Fibroblast of skin of left quadriceps (primary cell): ENCODE measurements around the gene ZDHHC14.
"Not testable (repeated sequence)": the region's sequence is repeated elsewhere in the genome, so short reads cannot be mapped to it uniquely, and the experiment has no call there.

Experiments
- DNase-seq, 2 experiments: peaks; one replicate each; pipeline ENCODE4 v3.0.0-alpha.2; 2013; ENCODE audit warnings: low read depth in 2 of 2

ZDHHC14 gene

DNA sequence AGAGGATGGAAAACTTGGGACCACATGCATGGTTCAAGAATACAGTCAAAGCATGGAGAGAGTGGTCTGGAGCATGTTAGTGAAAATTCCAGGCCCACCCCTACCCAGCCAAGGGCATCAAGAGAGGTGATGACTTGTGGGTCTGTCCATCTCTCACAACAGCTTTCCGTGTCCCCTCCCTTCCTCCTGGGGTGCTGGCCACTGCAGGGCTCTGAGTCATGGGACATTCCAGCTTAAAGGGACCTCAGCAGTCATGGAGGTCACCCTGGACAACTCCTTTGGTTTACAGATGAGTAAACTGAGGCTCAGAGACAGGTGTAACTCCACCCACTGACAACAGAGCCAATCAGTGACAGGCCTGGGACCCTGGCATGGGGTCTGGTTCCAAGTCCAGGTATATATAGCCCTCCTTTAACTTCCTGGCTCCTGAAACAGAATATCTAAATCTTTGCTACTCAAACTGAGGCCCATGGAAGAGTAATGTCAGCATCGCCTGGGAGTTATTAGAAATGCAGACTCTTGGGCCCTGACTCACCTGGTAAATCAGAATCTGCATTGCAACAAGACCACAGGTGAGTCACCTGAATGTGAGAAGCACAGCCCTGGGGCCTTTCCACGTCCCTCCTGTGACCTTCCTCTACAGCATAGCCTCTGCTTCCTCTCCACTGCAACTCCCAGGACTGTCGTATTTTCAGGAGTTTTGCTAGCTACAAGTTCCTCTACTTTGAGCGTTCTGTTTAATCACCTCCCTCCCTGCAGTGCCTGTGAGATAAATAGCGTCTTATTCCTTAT is 170.2 kb downstream of the ZDHHC14 start:
- DNase-seq: no peak

DNA sequence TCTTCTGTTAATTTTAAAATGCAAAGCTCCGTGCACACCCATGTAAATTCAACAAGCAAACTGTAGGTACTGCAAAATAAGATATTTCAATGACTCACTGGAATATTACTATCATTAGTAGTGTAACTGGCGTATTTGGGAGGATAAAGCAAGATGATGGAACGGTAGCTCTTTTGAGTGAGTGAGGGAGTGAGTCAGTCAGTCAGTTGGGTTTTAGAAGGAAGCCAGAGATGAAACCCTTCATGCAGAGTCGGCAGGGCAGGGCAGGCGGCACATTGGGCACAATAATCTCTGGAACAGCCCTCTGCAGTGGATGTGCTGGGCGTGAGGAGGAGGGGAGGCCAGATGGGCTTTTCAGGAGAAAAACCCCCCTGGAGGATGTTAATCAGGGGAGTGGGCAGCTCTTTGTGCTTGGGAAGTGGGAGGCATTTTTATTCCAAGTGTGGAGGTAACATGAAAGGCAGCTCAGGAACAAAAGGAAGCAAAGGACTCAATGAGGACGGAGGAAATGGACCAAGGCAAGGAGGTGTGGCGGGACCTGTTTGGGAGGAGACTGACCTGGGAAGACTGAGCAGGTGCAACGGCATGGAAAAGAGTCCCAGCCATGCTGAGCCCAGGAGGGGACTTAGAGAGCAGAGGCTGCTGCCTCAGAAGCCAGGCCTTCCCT is 171.2 kb downstream of the ZDHHC14 start:
- DNase-seq: no peak

DNA sequence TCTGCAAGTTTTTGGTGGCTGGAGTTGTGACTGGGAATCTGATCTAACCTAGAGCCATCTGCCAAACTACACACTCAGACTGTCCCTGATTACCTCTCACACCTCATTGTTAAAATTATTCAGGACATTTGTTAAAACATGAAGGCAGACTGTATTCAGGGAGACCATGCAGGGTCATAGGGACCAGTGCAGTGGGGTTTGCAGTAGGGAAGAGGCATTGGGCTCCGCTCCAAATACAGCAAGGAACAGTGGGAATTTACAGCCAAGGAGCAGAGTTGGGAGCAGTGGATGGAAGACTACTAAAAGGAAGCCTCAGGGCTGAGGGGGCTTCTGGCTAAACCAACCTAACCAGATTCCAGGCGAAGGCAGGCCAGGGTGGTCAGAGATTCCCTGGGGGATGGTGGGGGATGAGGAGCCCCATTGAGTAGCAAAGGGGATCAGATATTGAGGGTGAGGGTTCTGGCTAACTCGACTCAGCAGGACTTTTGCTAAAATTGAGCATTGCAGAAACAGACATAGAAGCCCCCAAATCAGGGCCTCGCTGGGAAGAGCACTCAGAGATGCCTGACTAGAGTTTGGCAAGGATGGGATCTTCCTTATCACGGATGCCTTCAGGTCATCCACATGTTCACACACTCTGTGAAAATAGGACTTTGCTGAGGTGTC is 172.0 kb downstream of the ZDHHC14 start:
- DNase-seq: no peak

DNA sequence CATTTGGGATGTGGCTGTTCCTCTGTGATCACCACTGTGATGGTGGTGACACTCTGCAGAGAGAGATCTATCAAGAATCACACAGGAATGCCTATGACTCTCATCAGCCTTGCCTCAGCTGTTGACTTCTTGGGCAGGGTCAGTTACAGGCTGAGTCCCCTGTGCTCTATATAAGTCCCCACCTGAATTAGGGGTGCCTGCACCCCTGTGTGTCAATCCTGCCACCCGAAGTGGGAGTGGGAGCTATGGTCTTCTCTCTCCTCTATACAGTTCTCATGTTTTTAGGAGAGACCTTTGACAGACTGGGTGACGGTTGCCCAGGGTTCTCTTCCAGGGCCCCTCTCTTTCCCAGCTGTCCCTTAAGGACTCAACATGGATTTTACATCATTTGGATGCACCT is 173.8 kb downstream of the ZDHHC14 start:
- DNase-seq: no peak

DNA sequence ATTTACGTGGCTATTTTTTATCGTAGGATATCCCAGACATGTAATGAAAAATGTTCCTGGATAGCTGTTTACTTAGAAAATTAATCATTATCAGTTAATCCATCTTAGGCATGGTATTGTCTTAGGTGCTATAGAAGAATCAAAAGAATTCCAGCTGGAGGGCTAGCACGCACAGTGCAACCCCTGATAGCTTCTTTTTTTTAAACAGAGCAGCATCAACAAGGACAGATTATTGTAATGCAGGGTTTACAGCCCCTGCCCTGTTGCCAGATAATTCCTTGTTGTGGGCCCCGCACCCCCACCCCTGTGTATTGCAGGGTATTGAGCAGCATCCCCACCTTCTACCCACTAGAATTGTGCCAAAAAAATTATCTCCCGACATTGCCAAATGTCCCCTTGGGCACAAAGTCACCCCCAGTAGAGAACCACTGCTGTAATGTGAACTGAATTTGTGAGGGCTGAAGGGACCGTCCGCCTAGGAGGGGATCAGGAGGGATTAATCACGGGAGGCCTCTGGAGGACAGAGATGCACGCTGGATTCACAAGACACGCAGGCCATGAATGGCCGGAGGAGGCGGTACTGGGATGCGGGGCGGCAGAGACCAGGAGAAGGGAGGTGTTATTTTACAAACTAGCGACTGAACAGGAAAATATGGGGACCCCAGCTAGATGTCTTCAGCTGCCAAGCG is 174.6 kb downstream of the ZDHHC14 start:
- no peak for DNase-seq

DNA sequence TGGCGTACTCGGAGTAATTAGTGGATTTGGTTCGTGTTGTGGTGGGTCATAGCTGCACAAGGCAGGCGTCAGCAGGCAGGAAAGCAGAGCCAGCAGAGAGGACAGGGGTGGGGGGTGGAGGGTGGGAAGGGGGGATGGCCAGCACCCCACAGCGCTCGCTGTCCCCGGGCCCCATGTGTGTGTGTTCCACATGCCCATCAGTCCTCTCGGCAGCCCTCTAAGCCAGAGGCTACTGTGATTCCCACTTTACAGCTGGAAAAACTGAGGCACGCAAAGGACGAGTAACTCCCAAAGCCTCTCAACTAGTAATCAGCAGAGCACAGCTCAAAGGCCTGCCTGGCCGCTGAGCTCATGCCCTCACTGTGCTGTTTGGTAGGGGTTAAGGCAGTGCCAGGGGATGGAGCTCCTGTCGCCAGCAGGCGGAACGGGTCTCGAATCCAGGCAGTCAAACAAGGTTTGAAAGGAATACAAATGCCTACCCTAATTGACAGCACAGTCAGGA is 175.2 kb downstream of the ZDHHC14 start:
- no peak for DNase-seq

DNA sequence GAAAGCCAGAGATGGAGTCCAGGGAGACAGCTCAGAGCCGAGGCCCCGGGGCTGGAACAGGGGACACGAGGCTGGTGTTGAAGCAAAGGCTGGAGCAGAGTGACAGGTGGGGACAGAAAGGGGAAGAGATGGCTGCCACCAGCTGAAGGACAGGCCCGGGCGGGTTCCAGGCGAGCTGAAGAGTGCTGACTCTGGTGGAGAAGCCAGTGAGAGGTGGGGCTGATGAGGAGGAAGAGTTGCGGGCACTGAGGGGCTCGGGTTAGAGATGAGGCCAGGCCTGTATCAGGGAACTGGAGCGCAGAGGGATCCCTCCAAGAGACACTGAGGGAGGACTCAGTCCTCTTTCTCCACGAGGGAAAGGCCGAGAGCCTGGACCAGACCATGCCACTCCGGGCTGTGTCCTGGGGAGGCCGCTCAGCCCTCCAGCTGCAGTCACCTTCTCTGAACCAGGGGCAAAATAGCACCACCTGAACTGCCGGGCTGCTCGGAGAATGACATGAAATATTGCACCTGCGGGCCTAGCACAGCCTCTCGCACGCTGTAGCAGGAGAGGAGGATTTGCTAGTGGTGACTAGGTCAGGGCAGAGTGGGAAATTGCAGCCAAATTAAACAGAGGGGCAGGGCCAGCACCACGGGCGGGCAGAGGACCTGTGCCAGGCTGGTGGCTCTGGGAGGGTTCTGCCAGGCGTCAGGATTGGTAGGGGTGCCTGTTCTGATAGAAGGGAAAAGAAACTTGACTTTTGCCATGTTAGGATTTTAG is 175.9 kb downstream of the ZDHHC14 start:
- no peak for DNase-seq

DNA sequence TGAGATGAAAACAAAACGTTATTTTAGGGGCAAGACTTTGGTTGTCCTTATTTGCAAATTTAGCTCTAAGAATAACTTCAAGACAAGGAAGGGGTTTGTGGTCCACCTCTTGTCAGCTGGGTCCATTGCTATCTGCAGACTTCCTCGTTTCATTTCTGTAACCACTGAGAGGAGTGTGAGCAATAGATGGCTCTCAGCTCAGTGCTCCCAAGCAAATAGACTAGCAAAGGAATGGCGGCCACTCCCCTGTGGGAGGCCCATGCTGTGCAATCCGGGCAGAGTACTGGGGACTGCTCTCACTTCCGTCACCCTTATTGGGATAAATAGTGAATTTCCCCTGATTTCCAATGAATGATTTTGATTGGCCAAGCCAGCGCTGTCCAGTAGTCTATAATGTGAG is 176.6 kb downstream of the ZDHHC14 start:
- DNase-seq: no peak

DNA sequence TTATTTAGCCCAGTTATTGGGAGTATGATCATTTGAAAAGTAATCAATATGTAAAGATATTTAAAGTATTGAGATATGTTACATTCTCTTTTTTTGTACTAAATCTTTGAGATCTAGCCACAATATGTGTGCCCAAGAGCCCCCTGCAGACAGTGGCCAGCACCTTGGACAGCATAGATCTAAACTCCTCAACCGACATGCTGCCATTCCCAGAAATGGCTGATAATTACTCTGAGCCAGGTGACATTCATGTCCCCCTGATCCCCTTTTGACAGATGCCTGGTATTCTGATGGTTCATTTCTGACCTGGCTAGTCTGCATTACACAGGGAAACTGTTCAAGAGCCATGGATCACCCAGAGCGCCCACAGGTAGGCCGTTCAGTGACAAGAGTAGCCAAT is 177.1 kb downstream of the ZDHHC14 start:
- no peak for DNase-seq

DNA sequence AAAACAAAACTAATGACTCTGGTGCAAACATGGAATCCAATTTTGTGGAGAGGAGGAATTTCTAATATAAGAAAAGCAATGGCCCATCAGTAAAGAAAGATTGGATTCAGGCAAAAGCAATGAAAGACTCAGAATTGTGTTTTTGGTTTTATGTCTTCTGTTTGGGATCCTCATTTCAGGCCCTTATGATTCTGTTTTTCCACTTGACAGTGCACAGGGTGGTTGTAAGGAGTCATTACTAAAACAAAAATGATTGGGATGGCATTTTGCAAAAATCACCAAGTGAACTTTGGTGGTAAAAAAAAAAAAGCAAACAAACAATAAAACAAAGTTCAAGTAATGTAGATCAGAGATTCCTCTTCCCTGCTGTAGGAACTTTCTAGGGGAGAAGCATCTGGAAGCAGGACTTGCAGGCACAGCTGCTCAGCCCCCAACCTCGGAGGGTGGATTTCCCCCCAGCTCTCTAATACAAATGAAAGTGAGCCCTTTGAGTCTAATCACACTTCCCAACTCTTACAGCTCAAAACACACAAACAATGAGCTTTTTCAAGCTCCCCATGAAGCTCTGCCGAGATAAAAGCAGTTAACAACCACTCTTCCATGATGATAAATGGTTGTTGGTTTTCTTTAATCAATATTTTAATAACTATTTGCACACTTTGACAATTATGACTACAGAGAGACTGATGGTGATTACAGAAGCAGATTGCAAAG is 177.7 kb downstream of the ZDHHC14 start:
- DNase-seq: no peak

DNA sequence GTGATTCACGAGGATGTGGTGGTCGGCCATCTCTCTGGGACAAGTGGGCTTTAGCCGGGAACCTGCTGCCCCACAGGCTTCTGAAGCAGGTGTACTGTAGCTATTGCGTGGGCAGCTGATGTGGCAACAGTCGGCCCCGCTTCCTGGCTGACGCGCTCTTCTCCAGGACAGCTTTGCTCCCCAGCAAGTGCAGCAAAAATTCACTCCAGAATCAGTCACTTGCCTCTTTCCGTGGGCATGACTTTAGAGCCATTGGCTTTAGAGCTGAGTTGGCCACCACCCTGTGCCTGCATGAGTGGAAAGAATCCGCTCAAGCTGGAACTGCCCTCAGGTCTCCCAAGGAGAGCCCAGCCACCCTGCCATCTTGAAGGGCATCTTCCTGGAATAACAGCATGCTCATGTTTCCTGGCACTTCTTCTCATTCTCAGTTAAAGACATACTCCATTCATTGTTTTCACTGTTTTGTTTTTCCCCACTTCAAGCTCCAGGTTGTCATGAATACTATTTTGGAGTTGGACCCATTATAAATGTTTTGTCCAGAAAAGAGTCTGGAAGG is 178.3 kb downstream of the ZDHHC14 start:
- no peak for DNase-seq

DNA sequence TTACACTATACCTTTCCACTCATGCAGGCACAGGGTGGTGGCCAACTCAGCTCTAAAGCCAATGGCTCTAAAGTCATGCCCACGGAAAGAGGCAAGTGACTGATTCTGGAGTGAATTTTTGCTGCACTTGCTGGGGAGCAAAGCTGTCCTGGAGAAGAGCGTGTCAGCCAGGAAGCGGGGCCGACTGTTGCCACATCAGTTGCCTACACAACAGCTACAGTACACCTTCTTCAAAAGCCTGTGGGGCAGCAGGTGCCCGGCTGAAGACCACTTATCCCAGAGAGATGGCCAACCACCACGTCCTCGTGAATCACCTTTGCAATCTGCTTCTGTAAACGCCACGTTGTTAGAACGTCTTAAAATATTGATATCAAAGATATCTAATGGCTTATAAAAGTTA is 179.1 kb downstream of the ZDHHC14 start:
- not testable (repeated sequence) for DNase-seq

DNA sequence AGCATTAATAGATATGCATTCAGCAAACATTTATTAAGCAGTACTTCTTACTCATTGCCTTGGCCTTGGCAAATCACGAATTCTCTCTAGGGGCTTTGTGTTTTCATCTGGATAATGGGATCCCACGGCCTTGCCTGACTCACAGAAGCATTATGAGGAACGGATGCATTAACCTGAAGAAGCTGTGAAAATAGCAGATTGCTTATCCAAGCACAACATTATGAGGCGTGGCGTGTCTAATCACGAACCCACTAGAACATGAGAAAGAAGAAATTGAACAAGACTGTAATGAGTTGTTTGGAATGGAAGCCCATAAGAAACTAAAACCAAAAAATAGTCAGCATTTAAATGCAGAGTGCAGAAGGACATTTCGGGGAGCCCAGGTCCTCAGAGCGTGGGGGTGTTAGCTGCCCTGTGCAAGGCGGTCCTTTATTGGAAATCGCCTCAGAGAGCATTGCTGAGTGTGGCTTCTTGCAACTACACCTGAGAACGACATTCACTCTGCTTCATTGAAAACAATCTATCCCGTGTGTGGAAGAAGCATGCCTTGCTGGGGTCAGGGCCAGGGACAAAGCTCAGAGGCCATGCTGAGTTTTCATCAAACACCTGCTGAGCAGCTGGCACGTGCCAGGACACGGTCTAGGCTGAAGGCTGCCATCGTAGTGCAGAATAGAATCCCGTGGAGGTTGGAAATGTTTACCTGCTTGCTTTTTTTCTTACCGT is 179.9 kb downstream of the ZDHHC14 start:
- no peak for DNase-seq

DNA sequence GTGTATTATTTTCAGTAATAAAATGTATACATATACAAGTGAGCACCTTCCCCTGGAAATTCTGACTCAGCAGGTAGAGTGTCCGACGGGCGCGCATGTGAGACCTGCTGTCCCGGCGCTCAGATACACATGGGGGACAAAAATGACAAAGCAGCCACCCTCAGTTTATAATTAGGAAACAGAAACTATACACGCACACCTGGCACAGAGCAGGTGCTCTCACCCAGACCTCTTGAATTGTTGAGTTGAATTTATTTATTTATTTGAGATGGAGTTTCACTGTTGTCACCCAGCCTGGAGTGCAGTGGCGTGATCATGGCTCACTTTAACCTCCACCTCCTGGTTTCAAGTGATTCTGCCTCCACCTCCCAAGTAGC is 180.4 kb downstream of the ZDHHC14 start:
- no peak for DNase-seq

DNA sequence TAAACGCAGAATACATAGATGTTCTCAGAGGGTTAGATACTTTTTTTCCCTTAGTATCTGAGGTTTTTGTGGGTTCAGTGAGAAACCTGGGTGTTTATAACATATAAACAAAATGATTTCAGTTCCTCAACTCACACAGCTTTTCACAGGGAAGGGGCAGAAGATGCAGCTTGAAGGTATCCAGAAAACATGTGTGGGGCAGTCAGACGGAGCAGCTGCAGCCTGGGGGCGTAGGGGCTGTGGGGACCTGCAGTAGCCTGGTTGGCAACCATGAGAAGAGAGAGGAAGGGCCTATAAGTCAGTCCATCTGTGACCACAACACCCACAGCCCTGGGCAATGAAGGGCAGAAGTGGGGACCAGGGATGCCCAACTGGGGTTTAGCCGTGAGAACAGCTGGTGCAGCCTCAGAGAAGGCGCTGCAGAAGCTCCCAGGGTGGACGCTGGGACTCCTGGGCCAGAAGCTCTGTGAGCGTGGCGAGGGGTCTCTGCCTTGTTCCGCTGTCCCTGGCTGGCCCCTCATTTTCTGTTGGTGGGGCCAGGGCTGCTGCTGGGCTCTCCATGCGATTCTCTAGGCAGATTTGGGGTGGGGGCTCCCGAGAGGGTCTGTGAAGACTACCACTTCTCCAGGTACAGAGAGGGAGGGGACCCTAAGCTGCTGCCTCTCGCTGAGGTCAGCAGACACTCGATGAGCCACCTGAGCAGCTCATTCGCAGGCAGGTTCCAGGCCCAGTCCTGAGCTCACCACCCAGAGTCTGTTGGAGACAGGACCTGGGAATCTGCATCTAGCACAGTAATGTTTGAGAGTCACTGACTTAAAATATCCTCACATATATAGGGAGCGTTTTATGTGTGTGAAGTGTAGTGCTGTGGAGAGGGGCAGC is 181.2 kb downstream of the ZDHHC14 start:
- DNase-seq: no peak

DNA sequence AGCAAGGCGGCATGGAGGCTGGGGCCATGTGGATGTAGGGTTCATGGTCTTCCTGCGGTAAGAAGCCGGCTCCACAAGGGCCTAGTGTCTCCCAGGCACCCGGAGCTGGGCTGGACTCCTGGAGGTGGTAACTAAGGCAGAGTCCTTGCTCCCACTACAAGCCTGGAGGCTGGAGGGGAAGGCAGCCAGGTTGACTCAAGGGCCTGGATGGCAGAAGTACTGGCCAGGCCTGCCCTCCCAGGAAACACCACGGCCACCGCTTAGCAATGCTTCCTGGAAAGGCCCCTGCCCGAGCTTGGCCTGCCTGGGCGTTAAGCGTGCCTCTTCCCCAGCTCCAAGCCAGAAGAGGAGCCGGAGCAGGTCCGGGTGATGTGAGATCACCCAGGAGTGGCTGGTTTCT is 182.0 kb downstream of the ZDHHC14 start:
- no peak for DNase-seq

DNA sequence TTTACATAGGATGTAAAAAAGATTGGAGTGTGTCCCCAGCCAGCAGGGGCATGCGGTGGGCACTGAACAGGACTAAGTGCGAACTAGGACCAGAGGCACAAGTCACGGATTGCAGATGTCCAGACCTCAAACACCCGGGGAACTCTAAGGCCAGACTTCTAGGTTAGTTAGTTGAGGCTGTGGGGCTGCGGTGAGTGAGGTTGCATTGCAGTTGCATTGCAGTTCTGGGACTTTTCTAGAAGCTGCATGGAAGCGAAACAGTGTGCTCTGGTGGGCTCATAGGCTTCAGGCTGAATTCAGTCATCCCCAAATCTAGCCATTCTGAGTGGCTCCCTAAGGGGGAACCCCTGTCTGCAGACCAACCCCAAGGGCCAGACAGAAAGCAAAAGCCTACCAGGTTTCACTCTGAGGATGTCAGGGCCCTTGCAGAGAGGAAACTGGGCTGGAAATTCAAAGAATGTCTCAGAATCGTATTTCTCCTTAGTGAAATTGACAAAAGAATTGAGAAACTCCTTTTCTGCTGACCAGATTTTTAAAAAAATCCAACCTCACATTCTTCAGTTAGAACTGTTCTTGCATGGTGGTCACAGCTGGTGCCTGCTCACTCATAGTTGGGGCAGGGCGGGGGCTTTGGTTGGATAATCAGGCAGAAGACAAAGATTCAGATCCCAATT is 182.8 kb downstream of the ZDHHC14 start:
- peak; percentile 1 for DNase-seq

DNA sequence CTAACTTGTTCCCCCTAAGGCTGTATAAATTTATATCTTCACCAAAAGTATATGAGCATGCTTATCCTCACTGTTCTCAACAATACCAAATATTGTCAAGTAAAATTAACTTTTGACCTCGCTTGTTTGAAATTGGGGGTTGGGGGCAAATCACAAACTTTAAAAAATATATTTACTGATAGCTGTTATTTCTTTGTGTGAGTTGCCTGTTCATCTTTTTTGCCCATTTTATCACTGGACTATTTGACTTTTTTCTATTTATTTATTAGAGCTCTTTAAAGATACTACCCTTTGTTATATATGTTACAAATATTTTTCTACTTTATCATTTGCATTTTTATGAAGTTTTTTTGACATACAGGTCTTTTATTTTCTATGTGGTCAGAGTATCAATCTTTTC is 187.7 kb downstream of the ZDHHC14 start:
- DNase-seq: no peak
